BE2C (cell line): ENCODE results near the gene CUL2.

Experiments used
- DNase-seq: peaks from one replicate; pipeline ENCODE4 v3.0.0-alpha.2; 2020
- H3K27me3 ChIP-seq: fragments of 250-450 bp; sonication (Bioruptor Pico); 2 replicates; pipeline ENCODE4 v1.5.1; 2020; ENCODE audit warnings: mild to moderate bottlenecking
- H3K36me3 ChIP-seq: fragments of 250-450 bp; sonication (Bioruptor Pico); 2 replicates; pipeline ENCODE4 v1.5.1; 2020; ENCODE audit warnings: mild to moderate bottlenecking
- H3K4me1 ChIP-seq: fragments of 250-450 bp; sonication (Bioruptor Pico); 2 replicates; pipeline ENCODE4 v1.5.1; 2020
- H3K4me3 ChIP-seq: 2 replicates; pipeline ENCODE4 v1.5.1; 2011; ENCODE audit warnings: low read depth, low read length
- H3K9me3 ChIP-seq: fragments of 250-450 bp; sonication (Bioruptor Pico); 2 replicates; pipeline ENCODE4 v1.5.1; 2020
- TF ChIP-seq, protein P1 (sequence below): IDR thresholded peaks from 2 replicates; pipeline ENCODE4 v1.5.1; 2012; ENCODE audit warnings: mild to moderate bottlenecking, low read depth, low read length

Gene CUL2

DNA sequence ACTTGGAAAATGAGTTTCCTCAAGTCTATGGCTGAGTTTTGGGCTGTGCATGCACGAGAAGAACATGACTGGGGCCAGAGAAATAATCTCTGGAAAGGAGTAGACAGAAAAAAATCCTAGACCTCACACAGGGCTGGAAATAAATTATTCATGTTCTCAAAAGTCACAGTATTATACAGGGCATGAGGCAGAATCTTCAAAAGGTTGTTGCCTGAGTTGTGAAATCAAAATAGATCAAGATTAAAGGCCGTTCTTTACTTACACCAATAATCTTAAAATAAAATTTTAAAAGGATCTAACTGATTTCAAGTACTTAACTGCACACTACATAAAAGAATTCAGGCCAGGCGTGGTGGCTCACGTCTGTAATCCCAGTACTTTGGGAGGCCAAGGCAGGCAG, 22.4 kb upstream of the CUL2 start:
- DNase-seq, result no peak
- Histone ChIP-seq H3K4me3 (no peak overlapping the region), H3K27me3 (no peaks in the 10 kb centered on the region), H3K9me3 (no peaks in the 10 kb centered on the region), H3K4me1 (no peaks in the 10 kb centered on the region), H3K36me3 (no peaks in the 10 kb centered on the region)
- TF ChIP-seq, protein P1, sequence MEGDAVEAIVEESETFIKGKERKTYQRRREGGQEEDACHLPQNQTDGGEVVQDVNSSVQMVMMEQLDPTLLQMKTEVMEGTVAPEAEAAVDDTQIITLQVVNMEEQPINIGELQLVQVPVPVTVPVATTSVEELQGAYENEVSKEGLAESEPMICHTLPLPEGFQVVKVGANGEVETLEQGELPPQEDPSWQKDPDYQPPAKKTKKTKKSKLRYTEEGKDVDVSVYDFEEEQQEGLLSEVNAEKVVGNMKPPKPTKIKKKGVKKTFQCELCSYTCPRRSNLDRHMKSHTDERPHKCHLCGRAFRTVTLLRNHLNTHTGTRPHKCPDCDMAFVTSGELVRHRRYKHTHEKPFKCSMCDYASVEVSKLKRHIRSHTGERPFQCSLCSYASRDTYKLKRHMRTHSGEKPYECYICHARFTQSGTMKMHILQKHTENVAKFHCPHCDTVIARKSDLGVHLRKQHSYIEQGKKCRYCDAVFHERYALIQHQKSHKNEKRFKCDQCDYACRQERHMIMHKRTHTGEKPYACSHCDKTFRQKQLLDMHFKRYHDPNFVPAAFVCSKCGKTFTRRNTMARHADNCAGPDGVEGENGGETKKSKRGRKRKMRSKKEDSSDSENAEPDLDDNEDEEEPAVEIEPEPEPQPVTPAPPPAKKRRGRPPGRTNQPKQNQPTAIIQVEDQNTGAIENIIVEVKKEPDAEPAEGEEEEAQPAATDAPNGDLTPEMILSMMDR, result no peak

DNA sequence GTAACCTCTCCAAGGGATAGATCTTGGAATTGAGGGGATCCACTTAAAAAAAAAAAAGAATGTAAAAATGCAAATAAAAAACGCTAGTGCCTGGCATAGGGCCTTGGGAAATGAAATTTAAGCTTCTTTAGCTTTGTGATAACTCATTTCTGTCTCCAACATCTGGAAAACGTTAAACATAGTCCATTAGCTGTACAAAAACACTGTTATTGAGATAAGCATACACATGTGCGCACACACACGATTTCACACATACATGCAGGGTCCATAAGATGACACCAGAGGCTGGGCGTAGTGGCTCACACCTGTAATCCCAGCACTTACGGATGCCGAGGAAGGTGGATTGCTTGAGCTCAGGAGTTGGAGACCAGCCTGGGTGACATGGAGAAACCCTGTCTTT, 13.7 kb upstream of the CUL2 start:
- H3K4me1 ChIP-seq, result no peaks in the 10 kb centered on the region
- no peak overlapping the region for H3K4me3 ChIP-seq
- no peaks in the 10 kb centered on the region for H3K27me3 ChIP-seq
- TF ChIP-seq, protein P1, result no peak
- H3K36me3 ChIP-seq, result no peaks in the 10 kb centered on the region
- DNase-seq, result no peak
- no peaks in the 10 kb centered on the region for H3K9me3 ChIP-seq

DNA sequence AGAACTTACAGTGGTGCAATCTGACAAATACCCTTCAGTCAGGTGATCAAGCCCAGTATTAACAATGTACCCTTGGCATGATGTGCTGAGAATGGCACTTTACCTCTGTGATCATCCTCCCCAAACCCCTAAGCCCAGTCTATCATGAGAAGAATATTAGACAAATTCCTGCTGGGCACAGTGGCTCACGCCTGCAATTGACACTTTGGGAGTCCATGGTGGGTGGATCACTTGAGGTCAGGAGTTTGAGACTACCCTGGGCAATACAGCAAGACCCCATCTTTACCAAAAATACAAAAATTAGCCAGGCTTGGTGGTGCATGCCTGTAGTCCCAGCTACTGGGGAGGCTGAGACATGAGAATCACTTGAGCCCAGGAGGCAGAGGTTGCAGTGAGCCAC, 7.4 kb upstream of the CUL2 start:
- H3K27me3 ChIP-seq, result no peaks in the 10 kb centered on the region
- no peak overlapping the region for H3K4me3 ChIP-seq
- no peaks in the 10 kb centered on the region for H3K4me1 ChIP-seq
- TF ChIP-seq, protein P1, result no peak
- H3K36me3 ChIP-seq, result no peaks in the 10 kb centered on the region
- no peaks in the 10 kb centered on the region for H3K9me3 ChIP-seq
- no peak for DNase-seq

DNA sequence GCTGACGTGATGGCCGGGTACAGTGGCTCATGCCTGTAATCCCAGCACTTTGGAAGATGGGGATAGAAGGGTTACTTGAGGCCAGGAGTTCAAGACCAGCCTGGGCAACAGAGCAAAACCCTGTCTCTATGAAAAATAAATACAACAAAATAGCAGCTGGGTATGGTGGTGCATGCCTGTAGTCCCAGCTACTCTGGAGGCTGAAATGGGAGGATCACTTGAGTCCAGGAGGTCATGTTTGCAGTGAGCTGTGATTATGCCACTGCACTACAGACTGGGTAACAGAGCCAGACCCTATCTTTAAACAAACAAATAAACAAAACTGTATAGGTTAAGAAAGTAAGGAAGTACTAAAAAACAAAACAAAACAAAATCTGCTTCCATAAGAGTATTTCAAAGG, 6.2 kb upstream of the CUL2 start:
- no peak overlapping the region for H3K4me3 ChIP-seq
- no peaks in the 10 kb centered on the region for H3K36me3 ChIP-seq
- DNase-seq, result no peak
- H3K27me3 ChIP-seq, result no peaks in the 10 kb centered on the region
- H3K4me1 ChIP-seq, result no peaks in the 10 kb centered on the region
- H3K9me3 ChIP-seq, result no peaks in the 10 kb centered on the region
- TF ChIP-seq, protein P1, result no peak

DNA sequence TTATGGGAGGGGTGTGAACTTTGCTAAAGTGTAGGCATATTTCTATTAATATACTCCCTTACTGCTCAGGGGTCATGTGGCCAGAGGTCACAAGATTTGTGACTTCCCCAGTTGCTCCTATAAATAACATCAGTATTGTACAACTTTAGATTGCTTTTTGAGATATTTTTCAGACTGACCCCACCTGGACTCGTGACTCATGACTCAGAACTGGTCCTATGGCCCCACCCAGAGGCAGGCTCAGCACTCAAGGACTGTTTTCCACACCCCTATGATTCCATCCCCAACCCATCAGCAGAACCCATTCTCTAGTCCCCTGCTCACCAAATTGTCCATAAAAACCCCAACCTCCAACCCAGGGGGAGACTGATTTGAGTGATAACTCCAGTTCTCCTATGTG, 2.7 kb upstream of the CUL2 start:
- H3K4me1 ChIP-seq, result no peaks in the 10 kb centered on the region
- TF ChIP-seq, protein P1, result no peak
- no peak for DNase-seq
- no peaks in the 10 kb centered on the region for H3K9me3 ChIP-seq
- H3K4me3 ChIP-seq, result no peak overlapping the region
- no peaks in the 10 kb centered on the region for H3K27me3 ChIP-seq
- no peaks in the 10 kb centered on the region for H3K36me3 ChIP-seq

DNA sequence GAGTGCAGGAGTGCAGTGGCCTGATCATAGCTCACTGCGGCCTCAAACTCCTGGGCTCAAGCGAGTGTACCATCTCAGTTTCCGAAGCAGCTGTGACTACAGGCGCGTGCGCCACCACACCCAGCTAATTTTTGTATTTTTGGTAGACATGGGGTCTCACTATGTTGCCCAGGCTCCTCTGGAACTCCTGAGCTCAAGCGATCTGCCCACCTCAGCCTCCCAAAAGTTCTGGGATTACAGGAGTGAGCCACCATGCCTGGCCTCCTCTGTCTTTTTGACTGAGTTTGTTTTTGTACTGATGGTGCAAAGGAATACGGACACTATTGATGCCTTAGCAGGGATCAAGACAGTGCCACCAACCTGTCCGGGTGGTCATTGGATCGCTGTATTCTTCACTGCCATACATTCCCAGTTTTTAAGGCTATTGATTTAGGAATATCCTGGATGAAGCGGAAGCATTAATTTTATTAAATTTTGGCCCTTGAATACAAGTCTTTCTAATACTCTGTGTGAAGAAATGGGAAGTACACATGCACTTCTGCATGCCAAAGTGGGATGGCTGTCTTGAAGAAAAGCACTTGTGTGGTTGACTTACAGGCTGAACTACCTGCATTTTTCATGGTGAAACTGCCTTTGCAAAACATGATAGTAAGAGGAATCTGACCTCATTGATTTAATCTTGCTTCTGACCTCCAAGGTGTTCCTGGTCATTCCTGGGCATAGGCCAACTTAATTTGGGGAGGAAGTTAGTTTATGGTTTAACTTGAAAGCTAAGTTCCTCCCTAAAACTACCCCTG, 2.1 kb upstream of the CUL2 start:
- Histone ChIP-seq H3K27me3 (no peaks in the 10 kb centered on the region), H3K9me3 (no peaks in the 10 kb centered on the region), H3K4me3 (no peak overlapping the region), H3K4me1 (no peaks in the 10 kb centered on the region), H3K36me3 (no peaks in the 10 kb centered on the region)
- TF ChIP-seq, protein P1, result no peak
- no peak for DNase-seq
